ENCODE measurements around the gene FXR2.
A peak's percentile ranks its signal among the peaks of the same experiment; 100 is the strongest.
"Not testable (repeated sequence)": the region's sequence is repeated elsewhere in the genome, so short reads cannot be mapped to it uniquely, and the experiment has no call there.

Gene FXR2

DNA sequence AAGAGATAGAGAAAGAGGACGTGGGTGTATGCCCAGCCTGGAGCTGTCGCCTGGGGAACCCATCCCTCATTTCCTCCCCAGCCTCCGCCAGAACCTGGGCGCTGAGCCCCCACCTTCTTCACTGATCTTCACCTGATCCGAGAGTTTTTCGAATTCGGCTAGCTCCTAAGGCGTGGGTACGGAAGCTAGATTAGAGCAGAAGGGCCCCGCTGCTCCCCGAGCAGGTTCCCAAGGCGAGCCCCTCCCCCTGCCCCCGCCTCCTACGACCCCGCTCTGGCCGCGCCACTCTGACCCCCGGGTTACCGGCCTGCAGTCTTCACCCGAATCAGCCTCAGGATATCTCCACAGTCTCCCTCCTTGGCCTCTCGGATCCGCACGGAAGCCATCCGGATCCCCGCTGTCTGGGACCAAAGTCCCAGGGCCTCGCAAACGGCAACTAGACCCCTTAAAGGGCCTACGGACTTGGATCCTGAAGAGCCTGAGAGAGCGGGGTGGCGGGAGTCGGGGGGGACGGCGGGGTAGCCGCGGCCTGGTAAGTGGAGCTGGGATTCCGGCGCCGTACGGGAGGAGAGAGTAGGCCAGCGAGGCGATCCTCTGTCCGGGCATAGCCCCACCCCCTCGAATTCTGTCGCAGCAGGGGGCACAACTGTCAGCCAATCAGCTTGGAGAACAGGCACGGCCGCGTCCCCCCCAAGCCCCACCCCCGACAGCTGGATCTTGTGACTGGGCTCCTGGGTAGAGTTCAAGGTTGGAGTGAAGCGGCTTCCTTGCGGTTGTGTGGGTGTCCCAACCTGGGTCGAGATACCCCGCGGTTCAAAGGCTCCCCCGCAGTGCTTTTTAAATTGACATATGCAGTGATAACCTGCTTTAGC, 12.8 kb upstream of the FXR2 start, which contains the start of gene SAT2:
Gene SAT2 (minus strand): TSS at position 572 of the 872 bp plus-strand sequence. CDS start 186 bp downstream, at position 386.
- DNase-seq: peak; percentile 68 to 75

DNA sequence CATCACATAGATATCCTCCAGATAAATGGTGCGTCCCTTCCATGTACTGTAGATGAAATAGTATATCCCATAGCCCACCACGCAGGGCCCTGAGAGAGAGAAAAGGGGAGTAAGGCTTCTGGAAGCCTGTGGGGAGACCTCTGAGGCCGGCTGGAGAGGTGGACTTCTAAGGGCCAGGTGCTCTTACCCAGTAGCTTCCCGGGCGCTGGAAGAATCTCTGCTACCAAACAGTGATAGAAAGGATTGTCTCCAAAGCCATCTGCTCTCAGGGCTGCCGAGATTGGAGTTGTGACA, 12.2 kb upstream of the FXR2 start:
- DNase-seq: no peak

DNA sequence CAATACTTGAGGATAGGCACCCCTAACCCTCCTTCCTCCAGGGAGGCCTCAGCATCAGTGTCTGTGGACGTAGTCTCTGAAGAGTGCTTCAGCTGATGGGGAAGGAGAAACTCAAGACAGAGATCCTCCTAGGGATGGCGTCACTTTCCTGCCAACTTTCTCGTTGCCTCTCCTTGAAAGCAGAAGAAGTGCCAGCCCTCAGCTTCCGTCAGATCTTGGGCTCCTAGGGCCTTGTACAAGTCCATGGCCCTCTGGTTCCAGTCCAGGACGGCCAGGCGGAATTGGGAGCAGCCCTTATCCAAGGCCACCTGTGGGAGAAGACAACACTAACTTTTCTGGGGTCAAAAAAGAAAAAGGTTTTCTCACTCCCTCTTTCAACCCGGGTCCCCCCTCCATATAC, 11.6 kb upstream of the FXR2 start:
- no peak for DNase-seq

DNA sequence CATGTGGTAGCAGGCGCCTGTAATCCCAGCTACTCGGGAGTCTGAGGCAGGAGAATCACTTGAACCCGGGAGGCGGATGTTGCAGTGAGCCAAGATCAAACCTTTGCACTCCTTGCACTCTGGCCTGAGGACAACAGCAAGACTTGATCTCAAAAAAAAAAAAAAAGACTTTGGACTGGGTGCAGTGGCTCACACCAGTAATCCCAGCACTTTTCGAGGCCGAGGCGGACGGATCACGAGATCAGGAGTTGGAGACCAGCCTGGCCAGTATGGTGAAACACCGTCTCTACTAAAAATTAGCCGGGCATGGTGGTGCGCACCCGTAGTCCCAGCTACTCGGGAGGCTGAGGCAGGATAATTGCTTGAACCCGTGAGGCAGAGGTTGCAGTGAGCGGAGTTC, 11.1 kb upstream of the FXR2 start:
- DNase-seq: not testable (repeated sequence)

DNA sequence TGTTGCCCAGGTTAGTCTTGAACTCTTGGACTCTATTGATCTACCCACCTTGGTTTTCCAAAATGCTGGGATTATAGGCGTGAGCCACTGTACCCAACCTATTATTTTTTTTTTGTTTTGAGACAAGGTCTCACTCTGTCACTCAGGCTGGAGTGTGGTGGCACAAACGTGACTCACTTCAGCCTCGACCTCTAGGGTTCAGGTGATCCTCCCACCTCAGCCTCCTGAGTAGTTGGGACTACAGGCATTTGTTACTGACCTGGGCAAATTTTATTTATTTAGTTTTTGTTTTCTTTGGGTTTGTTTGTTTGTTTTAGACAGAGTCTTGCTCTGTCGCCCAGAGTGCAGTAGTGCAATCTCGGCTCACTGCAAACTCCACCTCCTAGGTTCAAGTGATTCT, 9.0 kb upstream of the FXR2 start:
- no peak for DNase-seq

DNA sequence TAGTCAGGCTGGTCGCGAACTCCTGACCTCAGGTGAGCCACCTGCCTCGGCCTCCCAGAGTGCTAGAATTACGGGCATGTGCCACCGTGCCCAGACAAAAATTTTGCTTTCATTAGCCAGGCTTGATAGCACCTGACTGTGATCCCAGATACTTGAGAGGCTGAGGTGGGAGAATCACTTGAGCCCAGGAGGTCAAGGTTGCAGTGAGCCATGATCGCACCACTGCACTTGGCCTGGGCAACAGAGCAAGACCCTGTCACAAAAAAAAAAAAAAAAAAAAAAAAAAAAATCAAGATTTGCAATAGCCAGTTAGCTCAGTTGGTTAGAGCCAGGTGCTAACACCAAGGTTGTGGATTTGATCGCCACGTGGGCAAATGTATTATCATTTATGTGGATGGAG, 6.1 kb upstream of the FXR2 start:
- DNase-seq: no peak

DNA sequence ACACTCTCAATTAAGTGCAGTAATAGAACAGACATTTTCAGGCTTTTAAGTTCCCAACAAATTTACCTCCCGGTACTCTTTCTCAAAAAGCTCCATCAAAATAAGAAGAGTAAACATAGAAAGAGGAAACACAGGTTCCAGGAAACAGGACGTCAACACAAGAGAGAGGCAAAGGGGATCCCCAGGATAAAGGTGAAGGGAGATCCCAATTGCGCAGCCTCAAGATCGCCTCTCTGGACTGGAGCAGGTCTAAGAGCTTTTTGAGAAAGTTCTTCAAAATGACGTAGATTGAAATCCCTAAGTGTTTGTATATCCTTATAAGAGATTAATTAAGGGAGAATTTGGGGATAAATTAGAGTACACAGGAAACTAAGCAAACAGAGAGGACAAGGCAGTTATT, 3.9 kb upstream of the FXR2 start:
- DNase-seq: no peak

DNA sequence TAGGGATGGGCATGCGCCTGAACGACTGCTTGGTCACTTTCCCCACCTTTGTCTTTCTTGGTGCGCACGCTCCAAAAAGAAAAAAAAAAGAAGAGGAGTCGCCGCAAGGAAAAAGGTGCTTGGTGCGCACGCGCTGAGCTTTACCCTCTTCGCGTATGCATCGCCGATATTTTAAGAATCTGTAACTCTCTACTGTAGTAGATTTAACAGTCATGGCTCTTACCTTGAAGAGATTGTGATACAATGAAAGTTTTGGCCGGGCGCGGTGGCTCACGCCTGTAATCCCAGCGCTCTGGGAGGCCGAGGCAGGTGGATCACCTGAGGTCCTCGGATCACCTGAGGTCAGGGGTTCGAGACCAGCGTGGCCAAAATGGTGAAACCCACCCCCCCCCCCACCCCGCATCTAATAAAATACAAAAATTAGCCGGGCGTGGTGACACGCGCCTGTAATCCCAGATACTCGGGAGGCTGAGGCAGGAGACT, 609 bp upstream of the FXR2 start:
- DNase-seq: no peak

DNA sequence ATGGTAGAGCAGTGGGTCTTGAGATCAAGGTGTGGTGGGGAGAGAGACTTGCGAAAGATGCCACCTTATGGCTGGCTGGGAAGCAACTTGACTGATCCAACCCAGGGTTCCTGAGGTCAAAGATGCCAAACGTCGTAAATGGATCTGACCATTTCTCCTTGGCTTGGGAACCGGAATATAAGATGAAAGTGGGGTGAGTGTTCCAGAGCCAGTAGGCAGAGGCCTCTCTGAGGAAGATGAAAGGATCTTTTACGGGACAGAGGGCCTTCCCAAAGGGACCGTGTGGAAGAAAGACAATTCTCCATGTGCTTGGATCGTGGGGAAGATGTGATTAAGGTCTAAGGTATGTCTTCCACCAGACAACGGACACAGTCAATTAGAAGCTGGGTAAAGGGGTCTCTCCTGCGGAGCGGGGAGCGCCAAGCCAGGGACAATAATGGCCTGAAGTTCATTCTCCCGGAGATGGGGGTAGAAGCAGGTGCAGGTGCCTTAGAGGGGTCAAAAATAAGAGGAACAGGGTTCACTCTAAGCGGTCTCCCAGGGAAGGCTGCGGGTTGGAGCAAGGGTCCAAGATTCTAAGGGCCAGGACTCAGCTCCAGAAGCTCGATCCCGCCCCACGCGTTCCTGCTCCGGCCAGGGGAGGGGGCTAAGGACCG, 800 bp downstream of the FXR2 start:
- no peak for DNase-seq

DNA sequence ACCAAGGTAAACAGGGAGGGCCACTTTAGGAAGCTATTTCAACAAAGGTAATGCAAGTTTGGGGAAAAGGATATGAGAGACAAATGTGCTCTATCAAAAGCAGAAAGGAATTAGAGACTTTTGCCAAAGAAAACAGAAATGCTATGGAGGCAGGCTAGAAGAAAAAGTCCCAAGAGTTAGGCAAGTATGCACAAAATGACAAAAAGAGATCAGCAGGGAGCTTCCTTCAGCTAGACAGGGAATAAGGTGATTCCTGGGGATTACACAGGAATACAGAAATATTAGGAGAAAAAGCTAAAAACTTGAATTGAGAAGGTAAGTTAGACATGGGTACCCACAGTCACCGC, 2.4 kb downstream of the FXR2 start:
- no peak for DNase-seq

DNA sequence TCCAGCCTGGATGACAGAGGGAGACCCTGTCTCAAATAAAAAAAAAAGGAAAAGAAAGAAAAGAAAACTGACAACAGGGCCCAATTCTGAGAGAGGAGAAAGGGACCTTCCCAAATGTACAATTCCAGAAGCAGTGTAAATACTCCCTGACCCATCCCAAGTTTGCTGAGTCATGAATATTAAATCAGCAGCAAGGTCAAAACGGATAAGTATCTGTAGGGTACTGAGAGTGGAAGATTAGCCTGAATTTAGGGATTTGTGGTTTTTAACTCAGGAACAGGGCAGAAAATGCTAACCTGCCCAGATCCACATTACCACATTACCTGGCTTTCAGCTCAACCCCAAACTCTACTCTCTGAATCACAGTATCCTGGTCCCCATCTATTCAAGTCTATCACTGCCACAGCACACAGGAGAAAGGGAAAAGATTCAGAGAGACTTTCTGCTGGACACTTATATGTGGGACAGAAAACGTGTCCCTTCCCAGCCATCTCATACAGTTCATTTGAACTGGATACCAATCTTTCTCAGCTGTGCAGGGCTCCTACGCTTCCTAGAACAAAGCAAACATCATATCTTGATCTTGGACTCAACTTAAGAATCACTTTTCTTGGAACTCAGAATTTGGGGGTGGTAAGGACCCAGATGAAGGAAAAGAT, 2.9 kb downstream of the FXR2 start:
- DNase-seq: no peak

DNA sequence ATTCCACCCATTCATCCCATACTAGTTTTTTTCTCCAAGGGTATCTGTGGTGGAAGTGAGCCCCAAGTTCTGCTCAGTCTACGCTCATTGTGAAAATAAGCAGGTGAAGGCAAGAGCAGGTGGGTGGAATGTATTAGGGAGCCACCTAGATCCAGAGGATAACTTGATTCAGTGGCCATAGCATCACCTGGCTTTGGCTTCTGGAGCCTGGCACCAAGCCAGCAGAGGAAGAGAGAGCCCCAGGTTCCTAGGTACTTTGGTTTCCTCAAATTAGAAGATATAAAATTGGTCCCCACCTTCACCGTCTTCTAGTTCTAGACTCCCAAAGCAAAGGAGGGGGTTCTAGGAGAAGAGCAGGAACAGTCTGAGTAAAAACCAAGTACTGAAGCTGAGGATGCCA, 4.1 kb downstream of the FXR2 start:
- no peak for DNase-seq

DNA sequence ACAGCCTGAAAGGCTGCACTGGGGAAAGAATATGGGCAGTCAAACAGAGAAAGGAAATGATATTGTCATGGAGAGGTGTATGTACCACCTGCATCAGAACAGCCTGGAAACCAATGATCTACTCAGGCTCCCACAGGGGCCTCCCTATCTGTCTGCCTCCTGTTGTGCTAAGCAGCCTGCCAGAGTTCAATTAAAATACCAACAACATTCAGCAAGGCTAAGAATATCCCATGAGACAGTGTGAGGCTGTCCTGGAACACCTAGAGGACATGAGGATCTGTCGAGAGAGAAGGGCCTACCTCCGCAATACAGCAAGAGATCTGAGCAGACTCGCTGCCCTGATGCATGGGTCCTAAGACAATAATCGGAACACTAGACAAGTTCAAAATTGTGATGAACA, 8.4 kb downstream of the FXR2 start:
- no peak for DNase-seq

DNA sequence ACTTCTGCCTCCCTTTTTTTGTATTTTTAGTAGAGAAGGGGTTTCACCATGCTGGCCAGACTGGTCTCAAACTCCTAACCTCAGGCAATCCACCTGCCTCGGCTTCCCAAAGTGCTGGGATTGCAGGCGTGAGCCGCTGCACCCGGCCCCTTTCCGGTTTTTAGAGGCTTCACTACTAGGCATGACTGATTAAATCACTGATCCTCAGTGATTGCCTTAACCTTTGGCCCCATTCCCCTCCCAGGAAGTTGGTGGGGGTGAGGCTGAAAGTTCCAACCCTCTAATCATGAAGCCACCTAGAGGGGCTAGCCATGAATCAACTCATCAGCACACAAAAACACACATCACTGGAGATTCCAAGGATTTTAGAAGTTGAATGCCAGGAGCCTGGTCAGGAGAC, 17.1 kb downstream of the FXR2 start:
- not testable (repeated sequence) for DNase-seq

DNA sequence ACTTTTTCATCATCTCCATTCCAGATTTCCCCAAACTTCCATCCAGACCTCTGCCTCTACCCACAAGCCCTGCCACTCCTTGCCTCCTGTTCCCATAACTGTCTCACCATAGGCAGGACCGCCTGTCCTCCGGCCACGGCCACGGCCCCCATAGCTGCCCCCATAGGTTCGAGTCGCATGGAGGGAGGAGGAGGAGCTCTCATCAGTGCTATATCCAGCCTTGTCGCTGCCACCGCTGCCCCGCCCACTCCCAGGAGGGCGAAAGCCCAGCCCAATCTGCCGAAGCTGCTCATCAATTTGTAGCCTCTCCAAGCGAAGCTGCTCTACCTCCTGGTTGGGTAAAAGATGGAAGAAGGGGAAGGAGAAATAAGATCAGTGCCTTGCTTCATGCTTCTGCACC, 21.4 kb downstream of the FXR2 start:
- no peak for DNase-seq

DNA sequence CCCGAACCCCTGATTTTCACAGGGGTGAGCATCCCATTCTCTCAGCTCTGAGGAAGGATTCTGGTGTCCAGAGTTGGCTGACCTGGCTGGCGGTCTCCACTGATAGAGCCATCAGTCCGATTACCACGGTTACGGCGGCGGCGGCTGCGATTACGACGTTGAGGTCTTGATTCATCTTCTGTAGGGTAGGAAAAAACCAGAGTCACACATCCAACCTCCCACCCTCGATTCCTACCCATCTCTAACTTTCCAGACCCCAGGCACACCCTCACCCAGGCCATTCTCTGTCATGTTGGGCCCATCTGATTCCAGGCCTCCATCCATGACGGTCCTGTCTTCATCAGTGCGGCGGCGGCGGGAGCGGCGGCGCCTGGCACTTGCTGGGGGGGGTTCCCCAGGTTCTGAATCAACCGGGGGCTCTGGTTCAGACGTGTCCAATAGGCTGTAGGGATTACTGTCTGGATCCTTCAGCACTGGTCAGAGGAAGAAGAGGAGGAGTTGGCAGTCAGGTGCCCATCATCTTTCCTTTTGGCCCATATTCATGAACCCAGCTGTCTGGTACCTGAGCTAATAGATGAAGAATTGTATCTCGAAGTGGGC, 22.2 kb downstream of the FXR2 start:
- DNase-seq: no peak

DNA sequence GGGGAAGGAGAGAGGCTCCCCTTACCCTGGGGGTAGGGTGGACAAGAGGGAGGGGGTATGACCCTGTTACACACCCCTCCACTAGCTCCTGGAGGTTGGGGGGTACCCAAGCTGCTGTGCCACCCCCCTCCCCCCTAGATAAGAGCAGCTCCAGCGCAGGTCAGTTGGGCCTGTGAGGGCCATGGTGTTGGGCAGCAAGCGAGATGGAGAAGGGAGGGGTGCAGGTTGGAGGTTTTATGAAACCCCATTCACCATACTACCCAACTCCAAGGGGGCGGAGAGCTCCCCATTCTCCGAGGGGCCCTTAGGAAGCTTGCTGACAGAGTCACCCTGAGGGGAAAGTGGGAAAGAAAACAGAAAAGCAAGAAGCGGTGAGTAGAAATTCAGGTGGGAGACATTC, 23.1 kb downstream of the FXR2 start:
- no peak for DNase-seq

DNA sequence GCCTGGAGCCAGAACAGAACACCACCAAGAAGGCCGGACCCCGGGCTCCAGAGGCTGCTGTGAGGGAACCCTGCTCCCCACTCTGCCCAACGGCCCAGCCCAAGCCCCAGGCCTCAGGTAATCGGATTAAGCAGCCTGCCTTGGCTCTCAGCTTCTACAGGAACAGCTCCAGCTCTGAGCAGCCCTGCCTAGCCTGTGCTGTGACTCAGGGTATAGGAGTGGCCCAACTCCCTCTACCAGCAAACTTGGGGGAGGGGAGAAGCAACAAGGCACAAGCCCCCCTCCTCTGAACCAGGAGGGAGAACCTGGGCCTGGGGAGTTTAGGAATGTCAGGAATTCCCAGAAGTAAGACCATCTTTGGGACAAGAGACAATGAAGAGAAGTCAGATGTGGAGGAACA, 24.0 kb downstream of the FXR2 start:
- DNase-seq: no peak

DNA sequence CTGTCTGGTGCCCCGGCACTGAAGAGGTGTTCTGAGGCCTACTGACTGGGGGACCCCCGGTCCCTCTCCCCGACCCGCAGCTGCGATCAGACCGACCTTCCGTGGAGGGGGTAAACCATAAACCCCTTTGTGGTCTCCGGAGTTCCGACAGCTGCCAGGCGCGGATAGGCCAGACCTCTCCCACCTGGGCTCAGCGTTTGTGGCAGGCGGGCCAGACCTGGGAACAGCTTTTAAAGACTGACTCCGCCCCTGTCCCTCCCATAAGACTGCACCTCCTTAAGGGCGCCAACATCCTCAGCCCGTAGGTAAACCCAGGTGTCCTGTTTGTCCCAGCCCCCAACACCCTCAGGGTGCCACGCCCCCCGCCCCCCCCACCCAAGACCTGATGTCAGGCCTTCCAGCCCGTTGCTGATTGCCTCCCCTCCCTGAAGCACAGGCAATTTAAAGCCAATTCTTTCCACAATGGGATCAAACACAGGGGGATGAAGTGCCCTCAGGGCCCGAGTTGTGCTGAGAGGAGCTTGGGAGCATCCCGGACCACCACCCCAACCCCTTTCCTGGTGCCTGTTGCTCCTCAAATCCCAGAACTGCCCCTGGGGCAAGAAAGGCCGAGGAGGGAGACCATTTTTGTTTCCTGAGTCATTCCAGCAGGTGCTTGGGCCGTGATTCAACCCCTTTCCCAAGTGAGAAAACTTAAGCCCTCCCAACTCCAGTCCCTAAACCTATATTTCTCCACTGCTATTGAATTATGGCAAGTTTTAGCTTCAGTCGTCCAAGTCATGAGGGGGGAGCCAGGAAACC, 24.6 kb downstream of the FXR2 start, which contains the start of gene SOX15:
Gene SOX15 (minus strand): TSS at position 204 of the 801 bp plus-strand sequence. CDS start 418 bp downstream, outside the sequence.
- DNase-seq: no peak

DNA sequence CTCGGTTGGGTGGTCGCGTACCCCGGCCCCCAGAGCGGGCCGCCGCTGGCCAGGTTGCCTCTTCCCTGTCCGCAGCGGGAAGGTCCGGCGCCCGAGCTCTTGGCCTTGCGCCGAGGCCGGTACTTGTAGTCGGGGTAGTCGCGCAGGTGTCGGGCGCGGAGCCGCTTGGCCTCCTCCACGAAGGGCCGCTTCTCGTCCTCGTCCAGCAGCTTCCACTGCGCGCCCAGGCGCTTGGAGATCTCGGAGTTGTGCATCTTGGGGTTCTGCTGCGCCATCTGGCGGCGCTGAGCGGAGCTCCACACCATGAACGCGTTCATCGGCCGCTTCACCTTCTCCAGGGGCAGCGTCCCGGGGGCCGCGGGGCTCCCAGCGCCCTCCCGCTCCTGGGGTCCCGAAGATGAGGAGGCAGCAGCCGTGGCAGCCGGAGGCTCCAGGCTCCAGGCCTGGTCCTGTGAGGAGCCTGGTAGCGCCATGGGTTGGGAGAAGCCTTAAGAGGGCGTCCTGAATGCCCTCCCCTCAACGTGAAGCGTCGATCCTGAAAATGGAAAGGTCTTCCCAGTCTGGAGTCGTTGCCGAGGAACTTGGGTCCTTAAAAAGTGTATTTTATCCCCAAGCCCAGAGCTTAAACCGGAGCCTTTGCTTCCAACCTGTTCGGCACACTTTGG, 25.4 kb downstream of the FXR2 start:
- peak in 1 of 2 experiments; percentile 65 for DNase-seq

DNA sequence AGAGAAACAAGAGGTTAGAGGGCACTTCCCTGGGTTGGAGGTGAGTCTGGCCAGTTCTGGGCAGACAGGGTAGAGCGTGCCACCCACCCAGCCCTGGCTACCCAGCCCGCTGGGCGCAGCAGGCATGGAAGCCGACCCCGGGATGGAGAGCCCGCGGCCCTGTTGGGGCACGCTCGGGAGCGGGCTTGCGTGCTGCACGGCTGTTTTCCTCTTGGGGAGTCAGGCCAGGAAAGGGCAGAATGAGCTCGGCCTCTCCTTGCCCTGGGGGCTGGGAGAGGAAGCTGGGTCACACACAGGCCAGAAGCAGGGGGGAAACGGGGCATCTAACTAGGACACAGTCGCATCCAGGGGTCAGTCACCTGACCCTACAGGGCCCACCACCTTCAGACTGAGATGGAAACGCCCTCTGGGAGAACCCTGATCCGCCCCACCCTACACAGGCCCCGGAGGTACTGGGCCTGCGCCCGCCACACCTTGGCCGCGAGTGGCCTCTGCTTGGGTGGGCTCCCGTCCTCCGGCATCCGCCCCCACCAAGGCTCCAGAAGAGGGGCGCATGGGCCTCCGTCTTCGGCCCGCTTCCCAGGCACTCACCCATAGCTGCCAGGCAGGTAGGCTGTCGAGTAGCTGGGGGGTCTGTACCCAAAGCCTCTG, 26.0 kb downstream of the FXR2 start:
- no peak for DNase-seq

All from NCI-H524 (cell line).